GM19452 (cell line): ENCODE results near the gene RALY.
A peak's percentile ranks its signal among the peaks of the same experiment; 100 is the strongest.

ENCODE experiments used
- ATAC-seq: cut with Tn5 transposase; IDR thresholded peaks from one replicate; pipeline ENCODE4 v1.9.1; 2021; ENCODE audit not compliant: unreplicated experiment

The RALY gene

DNA sequence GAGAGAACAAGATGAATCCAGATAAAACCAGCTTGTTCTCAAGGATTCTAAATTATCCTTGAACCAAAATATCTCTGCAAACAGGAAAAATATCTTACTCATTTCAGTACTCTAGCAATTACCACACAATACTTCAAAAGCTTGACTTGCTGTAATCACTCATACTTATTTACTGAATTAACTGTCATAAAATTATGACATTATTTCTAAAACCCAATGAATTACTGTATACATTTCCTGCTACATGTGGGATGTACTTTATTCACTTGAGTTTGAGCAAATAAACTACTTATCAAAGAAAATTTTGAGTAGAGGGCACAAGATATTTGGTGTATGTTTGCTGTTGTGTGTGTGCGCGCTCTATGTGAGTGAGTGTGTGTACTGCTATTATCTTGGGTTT is 108.6 kb downstream of the RALY start:
- no peak for ATAC-seq

- no peak for ATAC-seq
Observed at GRCh38 chr20:34104059-34104458, 110.3 kb downstream of the RALY start.

GRCh38 chr20:34105978-34106675 is 112.4 kb downstream of the RALY start:
- ATAC-seq = no peak

- no peak for ATAC-seq
Observed at GRCh38 chr20:34108616-34109174, 115.0 kb downstream of the RALY start.

DNA sequence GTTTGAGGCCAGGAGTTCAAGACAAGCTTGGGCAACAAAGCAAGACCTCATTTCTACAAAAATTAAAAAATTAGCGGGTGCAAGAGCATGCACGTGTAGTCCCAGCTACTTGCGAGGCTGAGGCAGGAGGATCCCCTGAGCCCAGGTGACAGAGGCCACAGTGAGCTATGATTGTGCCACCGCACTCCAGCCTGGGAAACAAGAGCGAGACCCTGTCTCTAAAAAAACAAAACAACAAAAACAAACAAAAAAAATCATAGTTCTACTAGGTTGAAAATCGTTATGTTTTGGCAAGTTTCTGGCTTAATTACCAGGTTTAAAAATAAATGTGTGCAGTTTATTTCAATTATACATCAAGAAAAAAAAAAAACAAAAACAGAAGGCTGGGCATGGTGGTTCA is 115.7 kb downstream of the RALY start:
- ATAC-seq = no peak

GRCh38 chr20:34110025-34110744 is 116.5 kb downstream of the RALY start:
- ATAC-seq = no peak

- ATAC-seq = no peak
Observed at GRCh38 chr20:34110745-34111641, 117.3 kb downstream of the RALY start.

- ATAC-seq = peak; percentile 91
Observed at GRCh38 chr20:34111702-34112599, 118.2 kb downstream of the RALY start, which contains the start of gene EIF2S2. Gene EIF2S2, minus strand, starts transcription at chr20:34112243. Its CDS starts 133 bp downstream, at chr20:34112110.

- no peak for ATAC-seq
Observed at GRCh38 chr20:34112600-34113101, 118.9 kb downstream of the RALY start.

DNA sequence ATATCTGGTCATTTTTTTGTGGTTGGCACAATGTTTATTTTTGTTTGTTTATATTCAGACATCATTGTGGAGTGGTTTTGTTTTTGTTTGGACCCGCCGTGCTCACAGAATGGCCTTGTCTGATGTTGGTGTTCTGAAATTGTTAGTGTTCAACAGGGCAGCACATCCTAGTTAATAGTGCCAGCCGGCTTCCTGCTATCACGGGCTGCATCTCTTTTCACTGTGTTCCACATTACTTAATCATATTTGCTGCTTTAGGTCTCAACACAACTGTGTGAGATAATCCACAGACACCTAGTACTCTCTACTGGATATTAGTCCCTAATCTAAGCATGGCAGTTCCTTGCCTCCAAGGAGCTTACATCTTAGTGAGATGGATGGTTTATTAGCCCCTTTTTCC is 121.1 kb downstream of the RALY start:
- no peak for ATAC-seq

DNA sequence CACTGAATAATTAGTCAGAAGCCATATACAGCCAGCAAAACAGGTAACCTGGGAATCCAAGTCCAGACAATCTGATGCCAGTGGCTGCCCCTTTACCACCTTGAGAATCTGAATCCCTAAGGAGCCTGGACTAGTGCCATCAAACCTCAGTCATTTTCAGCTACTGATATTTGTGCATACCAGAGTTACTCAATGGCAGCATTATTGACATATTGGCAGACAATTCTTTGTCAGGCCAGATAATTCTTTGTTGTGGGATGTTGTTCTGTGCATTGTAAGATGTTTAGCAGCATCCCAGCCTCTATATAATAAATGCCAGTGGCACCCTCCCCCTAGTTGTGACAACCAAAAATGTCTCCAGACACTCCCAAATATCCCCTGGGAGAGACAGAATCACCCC is 121.5 kb downstream of the RALY start:
- no peak for ATAC-seq

DNA sequence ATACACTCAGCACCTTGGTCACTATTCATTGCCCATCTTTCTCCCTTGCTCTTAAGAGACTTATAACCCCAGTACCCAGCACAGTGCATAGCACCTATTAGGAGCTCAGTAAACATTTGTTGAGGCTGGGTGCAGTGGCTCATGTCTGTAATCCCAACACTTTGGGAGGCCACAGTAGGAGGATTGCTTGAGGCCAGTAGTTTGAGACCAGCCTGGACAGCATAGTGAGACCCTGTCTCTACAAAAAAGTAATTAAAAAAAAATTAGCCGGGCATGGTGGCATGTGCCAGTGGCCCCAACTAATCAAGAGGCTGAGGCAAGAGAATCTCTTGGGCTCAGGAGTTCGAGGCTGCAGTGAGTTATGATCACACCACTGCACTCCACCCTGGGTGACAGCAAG is 126.5 kb downstream of the RALY start:
- no peak for ATAC-seq

- ATAC-seq = no peak
Observed at GRCh38 chr20:34122274-34122980, 128.7 kb downstream of the RALY start.

DNA sequence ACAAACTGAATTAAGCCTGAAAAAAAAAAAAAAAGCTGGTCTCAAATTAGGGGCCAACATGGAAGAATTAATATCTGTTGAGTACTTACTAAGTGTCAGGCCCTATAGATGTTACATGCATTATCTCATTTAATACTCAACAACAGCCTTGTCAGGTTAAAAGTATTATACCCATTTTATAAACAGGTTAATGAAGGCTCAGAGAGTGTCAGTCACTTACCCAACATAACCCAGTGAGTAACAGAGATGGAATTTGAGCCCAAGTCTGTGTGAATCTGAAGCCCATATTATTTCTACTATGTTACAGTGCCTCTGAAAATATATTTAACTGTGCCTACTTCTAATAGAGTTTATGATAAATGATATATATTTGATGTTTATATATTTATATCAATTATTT is 129.6 kb downstream of the RALY start:
- no peak for ATAC-seq

GRCh38 chr20:34124469-34125249 is 130.9 kb downstream of the RALY start:
- ATAC-seq = no peak

- ATAC-seq = no peak
Observed at GRCh38 chr20:34127792-34128191, 134.1 kb downstream of the RALY start.

GRCh38 chr20:34129518-34130162 is 135.9 kb downstream of the RALY start:
- ATAC-seq = no peak

DNA sequence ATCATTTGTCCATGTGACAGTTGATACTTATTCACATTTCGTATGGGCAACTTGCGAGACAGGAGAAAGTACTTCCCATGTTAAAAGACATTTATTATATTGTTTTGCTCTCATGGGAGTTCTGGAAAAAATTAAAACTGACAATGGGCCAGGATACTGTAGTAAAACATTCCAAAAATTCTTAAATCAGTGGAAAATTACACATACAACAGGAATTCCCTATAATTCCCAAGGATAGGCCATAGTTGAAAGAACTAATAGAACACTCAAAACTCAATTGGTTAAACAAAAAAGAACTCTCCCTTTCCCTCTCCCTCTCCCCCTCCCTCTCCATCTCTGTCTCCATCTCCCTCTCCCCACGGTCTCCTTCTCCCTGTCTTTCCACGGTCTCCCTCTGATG is 137.8 kb downstream of the RALY start:
- no peak for ATAC-seq
